Measurements from ENCODE around the gene FBXW12.

FBXW12 gene

GRCh38 chr3:48427630-48427962 lies 55.6 kb downstream of the FBXW12 start:
- Mint-ChIP-seq H3K27ac (no peak overlapping the region), H3K4me1 (ENCODE audit: low read depth) (peaks cover 13% of the 10 kb centered on the region), H3K9me3 (no peaks in the 10 kb centered on the region), H3K36me3 (ENCODE audit: low read depth) (peaks cover 13% of the 10 kb centered on the region), H3K4me3 (no peak overlapping the region), H3K27me3 (peaks cover 34% of the 10 kb centered on the region)
- intact Hi-C loops (cut with micrococcal nuclease) = no loop called here

- H3K36me3 Mint-ChIP-seq (ENCODE audit: low read depth) = peaks cover 18% of the 10 kb centered on the region
- H3K9me3 Mint-ChIP-seq = no peaks in the 10 kb centered on the region
- H3K4me3 Mint-ChIP-seq = no peak overlapping the region
- no peak overlapping the region for H3K27ac Mint-ChIP-seq
- intact Hi-C loops (cut with micrococcal nuclease) = no loop called here
- peaks cover 13% of the 10 kb centered on the region for H3K4me1 Mint-ChIP-seq (ENCODE audit: low read depth)
- H3K27me3 Mint-ChIP-seq = peaks cover 34% of the 10 kb centered on the region
These were observed 56.1 kb downstream of the FBXW12 start for GRCh38 chr3:48428088-48428571.

DNA sequence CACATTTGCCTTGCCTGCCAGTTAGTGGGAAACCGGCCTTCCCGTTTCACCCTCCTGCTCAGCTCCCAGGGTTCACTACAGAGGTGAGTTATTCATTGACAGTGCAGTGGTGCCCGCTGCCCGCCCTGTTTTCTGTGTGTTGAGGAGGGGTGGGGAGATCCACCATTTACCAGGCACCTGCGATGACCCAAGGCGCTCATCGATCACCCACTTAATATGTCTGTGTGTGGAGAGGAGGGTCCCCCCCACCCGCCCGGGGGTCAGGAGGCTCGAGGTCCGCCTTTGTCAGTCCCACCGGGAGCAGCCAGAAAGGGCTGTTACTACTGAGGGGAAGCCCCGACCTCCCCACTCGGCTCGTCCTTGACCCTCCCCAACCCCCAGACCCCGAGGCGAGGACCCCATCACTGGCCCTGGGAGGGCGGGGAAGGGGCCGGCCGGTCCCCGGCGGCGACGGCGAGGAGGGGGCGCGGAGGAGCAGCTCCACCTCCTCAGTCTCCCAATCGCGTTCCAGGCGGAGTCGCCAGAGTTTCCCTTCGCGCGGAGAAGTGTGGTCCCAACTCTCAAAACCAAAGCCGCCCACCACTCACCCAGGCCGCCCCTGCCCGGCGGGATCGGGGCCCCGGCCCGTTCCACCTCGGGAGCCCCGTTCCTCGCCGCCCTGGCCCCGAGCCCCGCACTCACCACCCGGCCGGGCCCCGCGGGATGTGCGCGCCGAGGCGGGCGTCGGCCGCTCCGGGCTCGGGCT lies 56.7 kb downstream of the FBXW12 start:
- Mint-ChIP-seq H3K9me3 (no peaks in the 10 kb centered on the region), H3K36me3 (ENCODE audit: low read depth) (peaks cover 25% of the 10 kb centered on the region), H3K4me1 (ENCODE audit: low read depth) (peaks cover 13% of the 10 kb centered on the region), H3K27me3 (peaks cover 34% of the 10 kb centered on the region), H3K4me3 (peak overlapping the region; percentile 48), H3K27ac (no peak overlapping the region)
- intact Hi-C loops (cut with micrococcal nuclease) = no loop called here

GRCh38 chr3:48429317-48429959 lies 57.4 kb downstream of the FBXW12 start:
- intact Hi-C loops (cut with micrococcal nuclease) = no loop called here
- H3K27ac Mint-ChIP-seq = peak overlapping the region; percentile 50

GRCh38 chr3:48429960-48430707 lies 58.1 kb downstream of the FBXW12 start, which contains the start of gene PLXNB1:
Gene PLXNB1, minus strand, starts transcription at chr3:48430086. Its CDS starts 5,475 bp downstream, at chr3:48424611.
- H3K4me3 Mint-ChIP-seq = peak within 1 kb of the TSS; percentile 73
- no peaks in the 10 kb centered on the region for H3K9me3 Mint-ChIP-seq
- H3K27me3 Mint-ChIP-seq = peaks cover 32% of the 10 kb centered on the region
- peaks cover 13% of the 10 kb centered on the region for H3K4me1 Mint-ChIP-seq (ENCODE audit: low read depth)
- peak within 1 kb of the TSS; percentile 50 for H3K27ac Mint-ChIP-seq
- intact Hi-C loops (cut with micrococcal nuclease) = no loop called here
- H3K36me3 Mint-ChIP-seq (ENCODE audit: low read depth) = peaks cover 33% of the 10 kb centered on the region

More at GRCh38 chr3:48429317-48429959, 57.4 kb downstream of the FBXW12 start:
- no peaks in the 10 kb centered on the region for H3K9me3 Mint-ChIP-seq
- H3K4me3 Mint-ChIP-seq = peak overlapping the region; percentile 73
- H3K36me3 Mint-ChIP-seq (ENCODE audit: low read depth) = peaks cover 29% of the 10 kb centered on the region
- H3K27me3 Mint-ChIP-seq = peaks cover 32% of the 10 kb centered on the region
- H3K4me1 Mint-ChIP-seq (ENCODE audit: low read depth) = peaks cover 13% of the 10 kb centered on the region

- H3K4me3 Mint-ChIP-seq = no peak overlapping the region
- peaks cover 13% of the 10 kb centered on the region for H3K4me1 Mint-ChIP-seq (ENCODE audit: low read depth)
- H3K27me3 Mint-ChIP-seq = peaks cover 32% of the 10 kb centered on the region
- intact Hi-C loops (cut with micrococcal nuclease) = no loop called here
- no peak overlapping the region for H3K27ac Mint-ChIP-seq
- no peaks in the 10 kb centered on the region for H3K9me3 Mint-ChIP-seq
- H3K36me3 Mint-ChIP-seq (ENCODE audit: low read depth) = peaks cover 33% of the 10 kb centered on the region
These were observed 58.7 kb downstream of the FBXW12 start for GRCh38 chr3:48430708-48431101.

- no peak overlapping the region for H3K27ac Mint-ChIP-seq
- H3K4me3 Mint-ChIP-seq = no peak overlapping the region
- peaks cover 13% of the 10 kb centered on the region for H3K4me1 Mint-ChIP-seq (ENCODE audit: low read depth)
- intact Hi-C loops (cut with micrococcal nuclease) = no loop called here
- peaks cover 32% of the 10 kb centered on the region for H3K27me3 Mint-ChIP-seq
- peaks cover 33% of the 10 kb centered on the region for H3K36me3 Mint-ChIP-seq (ENCODE audit: low read depth)
- H3K9me3 Mint-ChIP-seq = no peaks in the 10 kb centered on the region
These were observed 59.4 kb downstream of the FBXW12 start for GRCh38 chr3:48431224-48432029.

DNA sequence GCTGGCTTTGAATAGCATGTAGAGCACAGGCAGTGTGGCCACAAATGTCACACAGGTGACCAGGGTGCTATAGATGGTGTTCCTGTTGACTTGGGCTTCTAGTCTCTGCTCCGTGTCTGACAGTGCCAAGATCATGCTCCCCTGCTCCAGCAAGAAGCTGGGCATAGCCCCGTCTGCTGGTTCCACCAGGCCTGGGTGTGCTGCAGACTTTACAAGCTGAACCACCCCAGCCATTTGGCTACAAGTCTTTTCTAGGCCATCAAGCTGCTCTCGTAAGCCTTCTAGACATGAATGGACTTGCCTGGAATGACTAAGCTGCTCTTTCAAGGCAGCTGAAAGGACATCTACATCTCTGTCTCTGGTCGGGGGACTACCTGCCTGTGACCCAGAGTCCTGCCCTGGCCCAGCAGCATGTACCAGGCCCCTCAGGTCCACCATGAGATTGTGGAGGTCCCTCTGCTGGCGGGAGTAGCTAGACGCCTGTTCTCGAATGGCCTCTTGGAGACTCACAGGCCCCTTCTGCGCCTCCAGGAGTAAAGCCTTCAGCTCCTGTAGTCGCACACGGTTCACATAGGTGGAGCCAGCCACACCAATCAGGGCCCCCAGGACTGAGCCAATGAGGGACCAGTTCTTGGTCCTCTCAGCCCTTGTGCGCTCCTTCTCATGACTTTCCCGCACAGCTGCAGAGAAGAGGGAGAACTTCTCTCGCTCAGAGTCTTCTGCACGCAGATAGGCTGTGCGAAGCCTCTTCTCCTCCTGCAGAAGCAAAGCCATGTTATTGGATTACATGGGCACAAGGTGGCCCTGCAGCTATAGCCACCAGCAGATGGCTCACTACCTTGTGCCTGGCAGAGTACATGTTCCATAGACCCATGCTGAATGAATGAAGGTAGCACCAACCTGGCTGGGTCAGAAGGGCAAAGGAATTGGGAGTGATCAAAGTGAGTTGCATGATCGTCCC lies 60.7 kb downstream of the FBXW12 start:
- Mint-ChIP-seq H3K4me1 (ENCODE audit: low read depth) (peaks cover 13% of the 10 kb centered on the region), H3K4me3 (no peak overlapping the region)

GRCh38 chr3:48433472-48434118 lies 61.6 kb downstream of the FBXW12 start:
- H3K36me3 Mint-ChIP-seq (ENCODE audit: low read depth) = peaks cover 33% of the 10 kb centered on the region
- peaks cover 13% of the 10 kb centered on the region for H3K4me1 Mint-ChIP-seq (ENCODE audit: low read depth)
- no peak overlapping the region for H3K4me3 Mint-ChIP-seq
- intact Hi-C loops (cut with micrococcal nuclease) = no loop called here
- H3K27ac Mint-ChIP-seq = no peak overlapping the region
- H3K9me3 Mint-ChIP-seq = no peaks in the 10 kb centered on the region
- peaks cover 15% of the 10 kb centered on the region for H3K27me3 Mint-ChIP-seq

More for the DNA sequence above, 60.7 kb downstream of the FBXW12 start:
- Mint-ChIP-seq H3K27ac (no peak overlapping the region), H3K36me3 (ENCODE audit: low read depth) (peaks cover 33% of the 10 kb centered on the region), H3K9me3 (no peaks in the 10 kb centered on the region), H3K27me3 (peaks cover 23% of the 10 kb centered on the region)
- intact Hi-C loops (cut with micrococcal nuclease) = no loop called here

GRCh38 chr3:48434591-48435222 lies 62.7 kb downstream of the FBXW12 start:
- peaks cover 13% of the 10 kb centered on the region for H3K27me3 Mint-ChIP-seq
- H3K4me1 Mint-ChIP-seq (ENCODE audit: low read depth) = peaks cover 14% of the 10 kb centered on the region
- H3K9me3 Mint-ChIP-seq = no peaks in the 10 kb centered on the region
- H3K27ac Mint-ChIP-seq = no peak overlapping the region
- H3K36me3 Mint-ChIP-seq (ENCODE audit: low read depth) = peaks cover 35% of the 10 kb centered on the region
- intact Hi-C loops (cut with micrococcal nuclease) = no loop called here
- no peak overlapping the region for H3K4me3 Mint-ChIP-seq

GRCh38 chr3:48435223-48435595 lies 63.2 kb downstream of the FBXW12 start:
- peaks cover 12% of the 10 kb centered on the region for H3K4me1 Mint-ChIP-seq (ENCODE audit: low read depth)
- H3K4me3 Mint-ChIP-seq = no peak overlapping the region
- intact Hi-C loops (cut with micrococcal nuclease) = no loop called here
- H3K27ac Mint-ChIP-seq = no peak overlapping the region
- H3K27me3 Mint-ChIP-seq = peaks cover 8% of the 10 kb centered on the region
- peaks cover 40% of the 10 kb centered on the region for H3K36me3 Mint-ChIP-seq (ENCODE audit: low read depth)
- no peaks in the 10 kb centered on the region for H3K9me3 Mint-ChIP-seq
